HG02884 (cell line): Measurements from ENCODE around the gene HAS3.
"Not testable (repeated sequence)": the region's sequence is repeated elsewhere in the genome, so short reads cannot be mapped to it uniquely, and the experiment has no call there.

Experiments
- ATAC-seq: cut with Tn5 transposase; IDR thresholded peaks from one replicate; pipeline ENCODE4 v1.9.1; 2021; ENCODE audit warnings: mild to moderate bottlenecking, moderate library complexity; ENCODE audit not compliant: unreplicated experiment

Gene HAS3

DNA sequence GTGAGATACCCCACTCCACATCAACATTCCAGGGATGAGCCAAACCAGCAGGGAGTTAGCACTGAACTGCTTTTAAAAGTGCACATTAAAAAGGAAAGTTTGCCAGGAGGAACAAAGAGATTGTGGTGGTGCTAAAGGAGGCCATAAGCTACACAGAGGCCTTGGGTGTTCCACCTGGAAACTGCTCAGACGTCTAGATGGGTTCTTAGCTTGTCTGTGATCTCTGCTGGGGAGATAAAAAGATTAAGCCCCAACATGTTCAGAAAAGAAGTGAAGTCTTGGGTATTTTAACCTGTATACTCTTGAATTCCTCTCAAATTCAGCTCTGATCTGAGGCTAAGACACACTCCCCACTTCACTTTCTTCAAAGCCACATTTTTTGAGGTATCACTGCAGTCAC is 10.4 kb downstream of the HAS3 start:
- no peak for ATAC-seq

DNA sequence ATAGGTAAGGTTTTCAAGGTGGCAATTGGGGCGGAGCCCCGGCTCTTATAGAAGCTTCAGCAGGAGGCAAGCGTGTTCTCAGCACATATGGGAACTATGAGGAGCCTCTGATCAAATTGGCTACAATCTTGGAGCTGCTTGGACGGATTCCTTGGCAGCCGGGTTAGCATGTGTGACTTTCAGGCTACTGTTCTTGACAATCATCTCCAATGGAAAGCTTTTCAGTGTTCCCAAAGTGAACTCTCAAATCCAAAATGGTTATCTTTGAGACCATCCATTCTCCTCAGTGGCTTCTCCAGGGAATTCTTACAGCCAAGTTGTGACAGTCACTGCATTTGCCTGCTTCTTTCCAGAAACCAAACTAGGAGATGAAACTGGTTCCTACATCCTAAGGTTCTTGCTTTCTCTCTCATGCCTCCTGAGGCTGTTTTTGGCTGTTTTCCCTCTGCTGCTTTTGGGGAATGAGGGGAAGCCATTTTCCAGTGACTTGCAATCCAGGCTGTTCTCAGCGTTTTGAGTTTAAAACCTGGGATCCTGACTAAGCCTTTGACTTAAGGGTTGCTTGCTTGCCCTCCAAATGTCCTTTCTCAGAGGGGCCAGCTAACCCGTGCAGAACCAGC is 10.9 kb downstream of the HAS3 start:
- ATAC-seq = no peak

- ATAC-seq = no peak
Measured at GRCh38 chr16:69116906-69117305, 11.5 kb downstream of the HAS3 start.

- ATAC-seq = no peak
Measured at GRCh38 chr16:69118468-69118867, 13.0 kb downstream of the HAS3 start.

GRCh38 chr16:69118994-69119393 is 13.5 kb downstream of the HAS3 start:
- ATAC-seq = no peak

DNA sequence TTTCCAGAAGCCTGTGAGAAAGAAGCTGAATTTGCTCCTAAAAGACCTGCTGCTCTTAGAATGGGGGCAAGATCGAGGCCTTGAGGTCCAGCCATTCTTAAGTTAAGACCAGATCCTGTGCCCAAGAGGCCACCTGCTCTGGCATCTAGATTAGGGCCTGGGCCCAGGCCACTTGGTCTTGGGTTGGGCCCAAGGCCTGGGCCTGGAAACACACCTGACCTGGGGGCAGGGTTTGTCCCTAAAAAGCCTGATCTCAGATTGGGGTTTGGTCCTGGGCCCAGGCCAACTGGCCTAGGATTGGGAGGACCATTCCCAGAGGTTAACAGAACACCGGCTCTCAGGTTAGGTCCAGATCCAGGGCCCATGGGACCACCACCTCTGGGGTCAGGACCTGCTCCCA is 14.1 kb downstream of the HAS3 start:
- ATAC-seq = no peak

DNA sequence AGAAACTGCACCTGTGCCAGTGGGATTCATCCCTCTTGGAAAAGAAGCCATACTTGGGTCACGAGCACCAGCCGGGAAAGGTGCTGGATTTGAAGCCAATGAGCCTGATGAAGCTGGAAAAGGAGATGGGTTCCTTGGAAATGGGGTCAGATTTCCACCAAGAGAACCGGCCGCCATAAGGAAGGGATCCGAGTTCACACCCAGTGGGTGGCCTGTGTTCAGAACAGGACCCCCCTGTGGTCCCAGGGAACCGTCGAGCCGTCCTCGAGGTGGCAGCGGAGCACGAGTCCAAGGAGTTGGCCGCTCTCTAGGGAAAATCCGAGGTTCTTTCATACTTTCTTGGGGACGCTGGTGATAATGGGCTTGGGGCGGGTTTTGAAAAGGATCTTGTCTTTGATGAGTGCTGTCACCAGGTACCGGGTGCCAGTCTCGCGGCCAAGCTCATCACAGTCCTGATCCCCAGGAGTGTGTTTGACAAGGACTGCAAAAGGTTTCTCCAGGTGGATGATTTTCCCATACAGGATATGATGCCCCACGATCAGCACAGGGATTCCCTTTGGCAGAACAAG is 14.7 kb downstream of the HAS3 start:
- no peak for ATAC-seq

GRCh38 chr16:69123910-69124309 is 18.5 kb downstream of the HAS3 start:
- no peak for ATAC-seq

DNA sequence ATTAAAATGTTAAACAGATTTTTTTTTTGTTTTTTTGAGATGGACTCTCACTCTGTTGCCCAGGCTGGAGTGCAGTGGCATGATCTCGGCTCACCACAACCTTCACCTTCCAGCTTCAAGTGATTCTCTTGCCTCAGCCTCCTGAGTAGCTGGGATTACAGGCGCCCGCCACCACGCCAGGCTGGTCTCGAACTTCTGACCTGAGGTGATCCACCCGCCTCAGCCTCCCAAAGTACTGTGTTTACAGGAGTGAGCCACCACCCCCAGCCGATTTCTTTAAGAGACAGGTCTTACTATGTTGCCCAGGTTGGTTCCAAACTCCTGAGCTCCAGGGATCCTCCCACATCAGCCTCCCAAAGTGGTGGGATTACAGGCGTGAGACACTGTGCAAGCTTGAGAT is 19.0 kb downstream of the HAS3 start:
- ATAC-seq = not testable (repeated sequence)

- not testable (repeated sequence) for ATAC-seq
Measured at GRCh38 chr16:69124961-69125360, 19.5 kb downstream of the HAS3 start.

- ATAC-seq = no peak
Measured at GRCh38 chr16:69126221-69126620, 20.8 kb downstream of the HAS3 start.

DNA sequence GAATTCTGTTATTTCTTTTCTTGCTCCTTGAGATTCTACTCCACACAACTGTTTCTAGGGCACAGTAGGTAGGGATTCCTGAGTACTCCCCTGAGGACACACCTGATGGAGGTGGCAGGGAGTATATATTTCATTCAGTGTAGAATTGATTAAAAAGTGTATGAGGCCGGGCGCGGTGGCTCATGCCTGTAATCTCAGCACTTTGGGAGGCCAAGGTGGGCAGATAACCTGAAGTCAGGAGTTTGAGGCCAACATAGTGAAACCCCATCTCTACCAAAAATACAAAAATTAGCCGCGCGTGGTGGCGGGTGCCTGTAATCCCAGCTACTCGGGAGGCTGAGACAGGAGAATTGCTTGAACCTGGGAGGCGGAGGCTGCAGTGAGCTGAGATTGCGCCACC is 21.3 kb downstream of the HAS3 start:
- ATAC-seq = not testable (repeated sequence)

- no peak for ATAC-seq
Measured at GRCh38 chr16:69127966-69128510, 22.6 kb downstream of the HAS3 start.

DNA sequence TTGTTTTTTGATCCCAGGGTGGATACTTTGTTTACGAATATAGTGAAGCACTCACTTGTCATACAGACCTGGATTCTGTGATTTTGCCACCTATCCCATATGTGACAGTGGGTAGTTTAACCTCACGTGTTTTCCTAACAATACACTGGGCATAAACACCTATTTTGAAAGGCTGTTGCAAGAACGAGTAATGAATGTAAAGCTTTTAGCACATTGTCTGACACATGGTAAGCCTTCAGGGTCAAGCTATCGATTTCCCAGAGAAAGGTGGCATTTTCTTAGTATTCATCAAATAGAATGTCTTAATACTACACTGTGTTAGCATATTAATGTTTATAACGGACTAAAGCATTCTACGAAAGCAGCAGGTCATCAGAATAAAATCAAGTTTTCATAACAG is 25.0 kb downstream of the HAS3 start:
- ATAC-seq = no peak

DNA sequence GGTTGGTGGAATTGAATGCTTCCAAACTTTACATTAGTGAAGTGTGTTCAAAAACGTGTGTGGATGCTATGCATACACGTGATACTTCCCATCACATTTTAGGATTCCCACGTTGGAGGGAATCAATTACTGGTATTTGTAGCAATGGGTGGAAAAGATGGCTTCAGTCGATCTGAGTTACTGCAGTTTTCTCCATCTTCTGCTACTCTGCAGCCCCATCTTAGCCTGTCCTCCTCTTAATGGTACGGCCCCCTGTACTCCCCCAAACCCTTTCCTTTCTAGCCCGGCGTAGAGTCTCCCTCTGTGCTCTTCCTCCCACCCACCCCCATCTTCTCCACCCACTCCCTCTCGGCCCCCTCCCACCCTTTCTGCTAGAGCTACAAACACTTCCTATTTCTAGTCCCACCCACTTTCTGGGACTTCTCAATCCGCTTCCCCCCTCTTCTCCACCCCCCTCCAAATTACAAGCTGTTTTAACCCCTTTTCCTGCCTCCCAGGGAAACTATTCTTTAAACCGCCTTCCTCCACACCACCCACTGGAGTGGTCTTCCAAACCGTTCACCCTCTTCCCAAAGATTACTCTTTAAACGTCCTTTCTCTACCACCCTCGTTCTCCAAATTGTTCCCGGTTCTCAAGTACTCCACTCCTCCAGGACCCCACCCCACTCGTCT is 25.9 kb downstream of the HAS3 start:
- ATAC-seq = no peak

- peak; percentile 36 for ATAC-seq
Measured at GRCh38 chr16:69131839-69132423, 26.5 kb downstream of the HAS3 start.

DNA sequence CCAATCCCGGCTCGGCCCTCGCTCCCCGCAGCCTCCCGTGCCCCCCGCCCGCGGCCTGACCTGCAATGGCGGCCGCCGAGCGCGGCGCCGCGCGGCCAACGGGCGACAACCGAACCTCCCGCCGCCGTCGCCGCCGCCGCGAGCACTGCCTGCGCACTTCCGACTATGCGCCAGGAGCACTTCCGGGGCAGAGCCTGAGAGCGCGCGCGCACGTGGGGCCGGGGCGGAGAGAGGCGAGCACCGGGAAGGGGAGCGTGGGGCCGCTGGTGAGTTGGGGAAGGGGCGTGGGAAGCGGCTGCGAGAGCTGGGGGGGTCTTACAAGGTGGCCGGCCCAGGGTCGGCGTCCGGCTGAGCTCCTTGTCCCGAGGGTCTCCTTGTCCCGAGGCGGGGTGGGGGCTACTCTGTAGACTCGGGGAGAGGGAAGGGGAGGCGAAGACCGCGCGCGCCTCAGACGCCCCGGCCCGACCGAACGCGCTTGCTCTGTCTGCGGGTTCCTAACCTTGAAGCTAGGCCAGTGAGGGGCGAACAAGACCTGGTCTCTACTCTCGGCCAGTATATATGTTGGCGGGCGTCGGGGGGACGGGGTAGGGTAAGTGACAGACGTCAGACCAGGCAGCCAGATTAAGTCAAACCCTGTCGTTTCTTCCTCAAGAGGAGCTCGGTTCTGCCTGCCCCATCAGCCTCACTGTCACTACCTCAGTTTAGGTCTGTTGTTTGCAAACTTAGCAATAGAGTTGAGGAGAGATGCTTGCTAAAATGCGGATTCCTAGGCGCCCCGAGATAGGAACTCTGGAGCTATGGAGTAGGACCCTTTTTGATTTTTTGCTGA is 27.2 kb downstream of the HAS3 start, which contains the start of the genes CHTF8 and UTP4:
TSS of gene CHTF8 (minus strand) at position 165 of the 829 bp plus-strand sequence. CDS start 11,130 bp downstream, outside the sequence.
TSS of gene UTP4 (plus strand) at position 226 of the 829 bp plus-strand sequence. CDS start 811 bp downstream, outside the sequence.
- ATAC-seq = peak; percentile 86

- no peak for ATAC-seq
Measured at GRCh38 chr16:69133373-69133954, 28.0 kb downstream of the HAS3 start.

GRCh38 chr16:69138608-69139007 is 33.2 kb downstream of the HAS3 start:
- ATAC-seq = no peak

DNA sequence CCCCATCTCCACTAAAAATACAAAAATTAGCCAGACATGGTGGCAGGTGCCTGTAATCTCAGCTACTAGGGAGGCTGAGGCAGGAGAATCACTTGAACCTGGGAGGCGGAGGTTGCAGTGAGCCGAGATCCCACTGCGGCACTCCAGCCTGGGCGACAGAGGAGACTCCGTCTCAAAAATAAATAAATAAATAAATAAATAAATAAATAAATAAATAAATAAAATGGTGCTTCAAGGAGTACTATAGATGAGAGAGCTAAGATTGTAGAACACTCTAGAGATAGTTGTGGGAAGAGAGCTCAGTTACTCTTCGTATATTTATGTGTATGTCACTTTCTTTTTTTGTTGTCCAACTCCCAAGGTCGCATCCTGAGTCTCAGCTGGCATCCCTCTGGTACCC is 34.0 kb downstream of the HAS3 start:
- not testable (repeated sequence) for ATAC-seq
